HK-2 (cell line): ENCODE measurements around the gene FAM20C.
"Not testable (repeated sequence)": the region's sequence is repeated elsewhere in the genome, so short reads cannot be mapped to it uniquely, and the experiment has no call there.

ENCODE experiments used
- DNase-seq: peaks from one replicate; pipeline ENCODE4 v3.0.0-alpha.2; 2018; ENCODE audit not compliant: unreplicated experiment

Gene FAM20C

GRCh38 chr7:191105-191980 lies 1.0 kb upstream of the FAM20C start:
- DNase-seq = peak; percentile 44

- peak; percentile 30 for DNase-seq
These were observed 520 bp downstream of the FAM20C start for GRCh38 chr7:192701-193480.

- DNase-seq = no peak
These were observed 1.3 kb downstream of the FAM20C start for GRCh38 chr7:193481-194251.

- peak; percentile 44 for DNase-seq
These were observed 2.1 kb downstream of the FAM20C start for GRCh38 chr7:194252-195009.

- no peak for DNase-seq
These were observed 2.8 kb downstream of the FAM20C start for GRCh38 chr7:195010-195829.

- DNase-seq = no peak
These were observed 3.4 kb downstream of the FAM20C start for GRCh38 chr7:195830-196128.

GRCh38 chr7:196283-196682 lies 3.9 kb downstream of the FAM20C start:
- DNase-seq = no peak

GRCh38 chr7:196778-197321 lies 4.5 kb downstream of the FAM20C start:
- DNase-seq = no peak

- DNase-seq = no peak
These were observed 5.3 kb downstream of the FAM20C start for GRCh38 chr7:197413-198335.

GRCh38 chr7:199483-200249 lies 7.3 kb downstream of the FAM20C start:
- DNase-seq = no peak

GRCh38 chr7:200290-200689 lies 7.9 kb downstream of the FAM20C start:
- no peak for DNase-seq

GRCh38 chr7:200704-201103 lies 8.3 kb downstream of the FAM20C start:
- no peak for DNase-seq

GRCh38 chr7:204326-204725 lies 12.0 kb downstream of the FAM20C start:
- no peak for DNase-seq

- DNase-seq = no peak
These were observed 13.0 kb downstream of the FAM20C start for GRCh38 chr7:205115-206010.

GRCh38 chr7:206351-206750 lies 14.0 kb downstream of the FAM20C start:
- not testable (repeated sequence) for DNase-seq

GRCh38 chr7:207418-208129 lies 15.2 kb downstream of the FAM20C start:
- DNase-seq = no peak

- DNase-seq = no peak
These were observed 15.8 kb downstream of the FAM20C start for GRCh38 chr7:208130-208673.
